K562 (cell line): ENCODE results near the gene C12orf43. TPM values are rescaled to one million over a fixed set of nuclear protein-coding genes. Genes with fewer than 3 reads are reported as not detected.

Experiments
- ADNP ChIP-seq: fragments of 200-800 bp; sonication (Bioruptor generic); IDR thresholded peaks from 2 replicates; pipeline ENCODE4 v1.6.1; 2016; ENCODE audit warnings: missing genetic modification characterization, missing compliant biosample characterization
- BCOR ChIP-seq: fragments of 450-650 bp; IDR thresholded peaks from 2 replicates; pipeline ENCODE4 v1.6.1; 2016
- CC2D1A ChIP-seq: fragments of 450-650 bp; IDR thresholded peaks from 2 replicates; pipeline ENCODE4 v1.6.1; 2017; ENCODE audit warnings: mild to moderate bottlenecking
- CEBPB ChIP-seq: fragments of 450-650 bp; IDR thresholded peaks from 2 replicates; pipeline ENCODE4 v1.6.1; 2016; ENCODE audit warnings: missing genetic modification characterization, missing compliant biosample characterization
- CEBPG ChIP-seq, 3 experiments: fragments of 200-800 bp in 1 of 3; sonication (Bioruptor generic) in 1 of 3; sonication (generic) in 1 of 3; formaldehyde crosslinking in 1 of 3; IDR thresholded peaks in 2 of 3; conservative IDR thresholded peaks in 1 of 3; 2 replicates each; pipeline versions ENCODE4 v1.6.1 to v1.8.0; 2016 to 2022; ENCODE audit warnings: missing compliant biosample characterization in 2 of 3, missing genetic modification characterization in 2 of 3, mild to moderate bottlenecking in 1 of 3, missing genetic modification reagents in 1 of 3
- ETS1 ChIP-seq: conservative IDR thresholded peaks from 2 replicates; pipeline ENCODE4 v1.6.1; 2011; ENCODE audit warnings: low read depth, mild to moderate bottlenecking, low read length; ENCODE audit not compliant: control insufficient read depth
- FIP1L1 ChIP-seq: fragments of 200-400 bp; formaldehyde crosslinking; IDR thresholded peaks from 2 replicates; pipeline ENCODE4 v1.6.1; 2018; ENCODE audit warnings: mild to moderate bottlenecking, low read depth, low read length; ENCODE audit not compliant: poor library complexity, severe bottlenecking
- FOSL1 ChIP-seq: fragments of 200-800 bp; sonication (Bioruptor generic); conservative IDR thresholded peaks from 2 replicates; pipeline ENCODE4 v1.6.1; 2016; ENCODE audit warnings: missing genetic modification characterization, missing compliant biosample characterization
- GTF2E2 ChIP-seq: fragments of 200-800 bp; sonication (Bioruptor generic); IDR thresholded peaks from 2 replicates; pipeline ENCODE4 v1.6.1; 2016; ENCODE audit warnings: missing genetic modification characterization, missing compliant biosample characterization
- KAT2B ChIP-seq: IDR thresholded peaks from one replicate; pipeline ENCODE4 v1.6.1; 2012; ENCODE audit warnings: low read depth, mild to moderate bottlenecking, control low read depth, inconsistent platforms, low read length, moderate library complexity
- MITF ChIP-seq: IDR thresholded peaks from 2 replicates; pipeline ENCODE4 v1.6.1; 2014; ENCODE audit warnings: antibody characterized with exemption
- SNIP1 ChIP-seq: fragments of 450-650 bp; IDR thresholded peaks from 2 replicates; pipeline ENCODE4 v1.7.1; 2017; ENCODE audit warnings: low read depth, mild to moderate bottlenecking
- TFAP4 ChIP-seq: sonication (generic); formaldehyde crosslinking; IDR thresholded peaks from 2 replicates; pipeline ENCODE4 v1.8.0; 2022; ENCODE audit warnings: missing genetic modification reagents, mild to moderate bottlenecking, moderate library complexity, borderline replicate concordance
- ZKSCAN1 ChIP-seq: fragments of 150-350 bp; IDR thresholded peaks from 2 replicates; pipeline ENCODE4 v1.6.1; 2016; ENCODE audit warnings: low read depth, low read length
- ZNF143 ChIP-seq: sonication (generic); formaldehyde crosslinking; IDR thresholded peaks from 2 replicates; pipeline ENCODE4 v1.9.0; 2022; ENCODE audit warnings: mild to moderate bottlenecking, missing genetic modification reagents
- ZNF518B ChIP-seq: fragments of 250-450 bp; sonication (Bioruptor Pico); IDR thresholded peaks from 2 replicates; pipeline ENCODE4 v1.5.0; 2021; ENCODE audit warnings: mild to moderate bottlenecking, moderate library complexity
- polyA plus RNA-seq, 8 experiments: library from polyadenylated mRNA; depleted of rRNA in 4 of 8; stranded (reverse) in 5 of 8; unstranded in 3 of 8; fragments of >200 nt; fragmentation: Nextera tagmentation in 2 of 8; fragmentation: Illumina TruSeq in 1 of 8; extraction: Ambion mirVana in 2 of 8; extraction: Trizol in 1 of 8; gene quantifications; 2 replicates each; pipeline versions ENCODE4 v1.2.1 to v1.2.3, GENCODE V29; 2011 to 2014; ENCODE audit warnings: inconsistent platforms in 1 of 8, missing spikeins in 1 of 8
- total RNA-seq, 7 experiments: library from RNA; depleted of rRNA in 6 of 7; stranded (reverse); fragments of >200 nt in 6 of 7; fragmentation: Illumina TruSeq in 2 of 7; extraction: Trizol in 2 of 7; gene quantifications; 2 replicates each; pipeline versions ENCODE4 v1.2.1 to v1.2.3, GENCODE V29; 2011 to 2021; ENCODE audit warnings: low replicate concordance in 1 of 7
- TF ChIP-seq, protein P1 (sequence below): fragments of 450-650 bp; IDR thresholded peaks from 2 replicates; pipeline ENCODE4 v1.6.1; 2016; ENCODE audit warnings: borderline replicate concordance

C12orf43 gene
- total and polyA plus RNA-seq, 9 of the 15 experiments (the other 6 are each of a cell fraction or from before 2014, with no cell fraction given), result 4.3 to 22.2 (median 16.8) TPM

DNA sequence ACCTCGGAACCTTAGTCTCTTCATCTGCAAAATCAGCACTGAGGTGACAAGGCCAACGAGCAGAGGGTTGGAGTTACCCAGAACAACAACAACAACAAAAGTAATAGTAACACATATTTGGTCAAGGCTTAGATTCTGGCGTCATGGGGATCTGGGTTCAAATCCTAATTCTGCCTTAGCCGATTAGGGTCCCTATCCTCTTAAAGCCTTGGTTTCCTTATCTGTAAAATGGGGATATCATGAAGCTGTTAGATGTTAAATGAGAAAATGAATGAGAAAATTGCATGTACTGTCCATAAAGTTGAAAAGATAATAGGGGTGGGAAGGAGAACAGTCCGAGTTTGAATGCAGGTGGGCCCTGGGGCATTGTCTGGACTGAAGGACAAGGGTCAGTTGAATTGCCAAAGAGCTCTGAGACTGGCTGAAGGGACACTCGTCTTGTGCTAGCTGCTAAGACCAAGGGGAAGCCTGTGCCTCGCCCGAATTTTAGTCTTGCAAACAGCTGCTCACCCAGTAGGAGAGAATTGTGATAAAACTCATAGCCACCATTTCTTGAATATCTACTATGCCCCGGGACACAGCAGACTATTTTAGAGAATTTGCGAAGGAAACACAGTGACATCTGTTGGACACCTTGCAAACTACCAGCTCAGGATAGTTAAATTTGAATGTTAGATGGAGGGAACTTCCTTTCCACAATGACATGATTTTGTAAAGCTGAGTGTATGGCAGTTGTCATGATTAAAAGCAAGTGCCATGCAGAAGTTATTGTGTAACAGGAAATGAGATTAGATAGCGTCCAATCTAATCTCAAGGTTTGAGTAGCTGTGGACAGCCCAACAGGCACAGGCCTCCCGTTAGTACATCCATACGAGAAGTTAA, 44.7 kb downstream of the C12orf43 start (continued):
- TF ChIP-seq MITF (no peak), ETS1 (no peak), BCOR (peak; percentile 65; the same call in 1 of the 2 replicates), CC2D1A (0 out of 2 replicates have a peak, but pooled peaks have one; percentile 24), GTF2E2 (tag) (no peak), SNIP1 (no peak), FOSL1 (tag) (no peak), KAT2B (no peak), FIP1L1 (no peak), TFAP4 (no peak), ZNF143 (CRISPR knock-in tag) (no peak), CEBPB (tag) (peak; percentile 66), CEBPG (CRISPR knock-in tag; IDR thresholded peaks at IDR 0.05) (no peak), CEBPG (tag; conservative IDR thresholded peaks at IDR 0.05 in 1 of 2, IDR thresholded peaks at IDR 0.05 in 1 of 2) (peak in 1 of 2 experiments; percentile 48; a peak in 1 of 4 replicates), ZKSCAN1 (no peak), ADNP (tag) (peak; percentile 71; the same call in 1 of the 2 replicates), ZNF518B (CRISPR knock-in tag) (no peak)
- TF ChIP-seq, protein P1, sequence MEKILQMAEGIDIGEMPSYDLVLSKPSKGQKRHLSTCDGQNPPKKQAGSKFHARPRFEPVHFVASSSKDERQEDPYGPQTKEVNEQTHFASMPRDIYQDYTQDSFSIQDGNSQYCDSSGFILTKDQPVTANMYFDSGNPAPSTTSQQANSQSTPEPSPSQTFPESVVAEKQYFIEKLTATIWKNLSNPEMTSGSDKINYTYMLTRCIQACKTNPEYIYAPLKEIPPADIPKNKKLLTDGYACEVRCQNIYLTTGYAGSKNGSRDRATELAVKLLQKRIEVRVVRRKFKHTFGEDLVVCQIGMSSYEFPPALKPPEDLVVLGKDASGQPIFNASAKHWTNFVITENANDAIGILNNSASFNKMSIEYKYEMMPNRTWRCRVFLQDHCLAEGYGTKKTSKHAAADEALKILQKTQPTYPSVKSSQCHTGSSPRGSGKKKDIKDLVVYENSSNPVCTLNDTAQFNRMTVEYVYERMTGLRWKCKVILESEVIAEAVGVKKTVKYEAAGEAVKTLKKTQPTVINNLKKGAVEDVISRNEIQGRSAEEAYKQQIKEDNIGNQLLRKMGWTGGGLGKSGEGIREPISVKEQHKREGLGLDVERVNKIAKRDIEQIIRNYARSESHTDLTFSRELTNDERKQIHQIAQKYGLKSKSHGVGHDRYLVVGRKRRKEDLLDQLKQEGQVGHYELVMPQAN, result no peak
